ENCODE data around the gene ACAP2.

- TF ChIP-seq CTCF (IDR thresholded peaks at IDR 0.05), result no peak
- TF ChIP-seq POLR2A (IDR thresholded peaks at IDR 0.05), result no peak
- TF ChIP-seq POLR2AphosphoS5 (IDR thresholded peaks at IDR 0.05; ENCODE audit: insufficient read depth in 1 of 2, low read depth in 1 of 2), result no peak
Measured at GRCh38 chr3:195256639-195257453, 186.0 kb downstream of the ACAP2 start.

All from vagina (tissue), 2 donors.